Keratinocyte (primary cell): ENCODE measurements around the gene PRKD1. TPM values are rescaled to one million over a fixed set of nuclear protein-coding genes. Genes with fewer than 3 reads are reported as not detected.

Experiments used
- DNase-seq: peaks from one replicate; pipeline ENCODE4 v3.0.0-alpha.2; 2011; ENCODE audit warnings: low read depth, missing footprints, low spot score
- FAIRE-seq: peaks from 2 replicates; lab custom pipeline; 2011; peaks lifted over from hg19 to GRCh38; lab: Jason Lieb, UNC
- H2AFZ ChIP-seq: 2 replicates; pipeline ENCODE4 v1.6.0; 2012; ENCODE audit warnings: low read length, control low read depth, inconsistent platforms; ENCODE audit not compliant: control insufficient read depth
- H3K27ac ChIP-seq: 2 replicates; pipeline ENCODE4 v1.5.1; 2011; ENCODE audit warnings: low read length; ENCODE audit not compliant: control insufficient read depth, insufficient read depth
- H3K27me3 ChIP-seq: 3 replicates; pipeline ENCODE4 v1.6.0; 2011; ENCODE audit warnings: low read length; ENCODE audit not compliant: control insufficient read depth, insufficient read depth; ENCODE audit errors: extremely low read depth
- H3K36me3 ChIP-seq, 2 experiments: 2 replicates in 1 of 2; 3 replicates in 1 of 2; pipeline ENCODE4 v1.5.1; 2011; ENCODE audit warnings: low read length in 2 of 2, mild to moderate bottlenecking in 1 of 2; ENCODE audit not compliant: control insufficient read depth in 2 of 2, insufficient read depth in 2 of 2; ENCODE audit errors: extremely low read depth in 1 of 2
- H3K4me1 ChIP-seq: 3 replicates; pipeline ENCODE4 v1.5.1; 2011; ENCODE audit warnings: low read length; ENCODE audit not compliant: control insufficient read depth, insufficient read depth; ENCODE audit errors: extremely low read depth
- H3K4me2 ChIP-seq: 3 replicates; pipeline ENCODE4 v1.6.0; 2011; ENCODE audit warnings: low read depth, low read length; ENCODE audit not compliant: control insufficient read depth, insufficient read depth; ENCODE audit errors: extremely low read depth
- H3K4me3 ChIP-seq, 3 experiments: fragments of 200-600 bp in 1 of 3; sonication (generic) in 1 of 3; 2 replicates in 2 of 3; 3 replicates in 1 of 3; pipeline ENCODE4 v1.5.1; 2011 to 2016; ENCODE audit warnings: low read length in 3 of 3, mild to moderate bottlenecking in 3 of 3, control low read depth in 2 of 3, inconsistent platforms in 1 of 3, low read depth in 1 of 3, mixed read lengths in 1 of 3, mixed run types in 1 of 3, moderate library complexity in 1 of 3; ENCODE audit not compliant: control insufficient read depth in 2 of 3, insufficient read depth in 2 of 3; ENCODE audit errors: extremely low read depth in 1 of 3
- H3K79me2 ChIP-seq: 2 replicates; pipeline ENCODE4 v1.6.0; 2012; ENCODE audit warnings: low read length; ENCODE audit not compliant: control insufficient read depth, insufficient read depth
- H3K9ac ChIP-seq: 3 replicates; pipeline ENCODE4 v1.6.0; 2011; ENCODE audit warnings: low read length; ENCODE audit not compliant: control insufficient read depth, insufficient read depth; ENCODE audit errors: extremely low read depth
- H3K9me1 ChIP-seq: 3 replicates; pipeline ENCODE4 v1.6.0; 2011; ENCODE audit warnings: low read length; ENCODE audit not compliant: control insufficient read depth, insufficient read depth; ENCODE audit errors: extremely low read depth
- H3K9me3 ChIP-seq: 2 replicates; pipeline ENCODE4 v1.5.1; 2012; ENCODE audit warnings: low read depth, low read length; ENCODE audit not compliant: control insufficient read depth
- H4K20me1 ChIP-seq: 3 replicates; pipeline ENCODE4 v1.6.0; 2011; ENCODE audit warnings: low read length; ENCODE audit not compliant: control insufficient read depth, insufficient read depth; ENCODE audit errors: extremely low read depth
- EZH2 ChIP-seq: IDR thresholded peaks from one replicate; pipeline ENCODE4 v1.6.1; 2012; ENCODE audit warnings: inconsistent platforms, mild to moderate bottlenecking, low read length, moderate library complexity
- dilution Hi-C: fragments of 300-500 bp; cut with MboI; formaldehyde crosslinking; loops from one replicate; pipeline ENCODE4 v1.7.0; 2020; ENCODE audit warnings: low sequenced_read_pairs; ENCODE audit not compliant: extremely low pct_ligation_motif_present
- polyA plus RNA-seq, 5 experiments: library from polyadenylated mRNA; depleted of rRNA in 3 of 5; stranded (reverse) in 3 of 5; stranded (forward) in 1 of 5; unstranded in 1 of 5; fragments of >200 nt; gene quantifications; 1 replicate in 1 of 5; 2 replicates in 3 of 5; 3 replicates in 1 of 5; pipeline versions ENCODE4 v1.2.1 to v1.2.3, GENCODE V29; 2011 to 2012; ENCODE audit warnings: missing spikeins in 2 of 5, low read depth in 1 of 5, low replicate concordance in 1 of 5
- TF ChIP-seq, protein P1 (sequence below), 3 experiments: IDR thresholded peaks in 1 of 3; conservative IDR thresholded peaks in 1 of 3; optimal IDR thresholded peaks in 1 of 3; 2 replicates in 2 of 3; 3 replicates in 1 of 3; pipeline versions ENCODE3 to v1.5.1; 2011; ENCODE audit warnings: low read length in 3 of 3, mild to moderate bottlenecking in 3 of 3, moderate library complexity in 2 of 3, control low read depth in 1 of 3, inconsistent platforms in 1 of 3; ENCODE audit not compliant: insufficient read depth in 2 of 3; ENCODE audit errors: extremely low read depth in 1 of 3

Gene PRKD1
- polyA plus RNA-seq, 1 donor (not counting 4 experiments of a cell fraction or from before 2014, with no cell fraction given), result 0.49 TPM

DNA sequence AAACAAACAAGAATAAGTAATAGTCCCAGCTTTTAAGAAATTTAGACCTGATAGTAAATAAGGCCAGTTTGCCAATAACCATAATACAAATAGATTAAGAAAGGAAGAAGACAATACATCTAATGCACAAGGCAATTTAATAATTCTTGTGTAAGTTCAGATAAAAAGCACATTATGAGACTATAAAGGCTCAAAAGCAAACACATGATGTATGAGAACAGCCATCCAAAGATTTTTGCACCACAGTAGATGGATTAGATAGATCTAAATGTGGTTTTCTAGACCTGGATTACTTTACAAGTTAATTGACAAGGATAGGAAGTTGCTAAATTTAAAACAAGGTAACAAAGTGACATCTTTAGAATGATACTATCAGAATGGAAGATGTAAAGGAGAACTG, 125.4 kb downstream of the PRKD1 start:
- Histone ChIP-seq H3K4me2 (no peak overlapping the region), H3K36me3 (no peaks in the 10 kb centered on the region), H3K4me1 (no peaks in the 10 kb centered on the region), H3K79me2 (no peaks in the 10 kb centered on the region), H3K4me3 (no peak overlapping the region), H3K27me3 (no peaks in the 10 kb centered on the region), H4K20me1 (no peaks in the 10 kb centered on the region), H3K9ac (no peak overlapping the region), H2AFZ (no peak overlapping the region), H3K9me3 (no peaks in the 10 kb centered on the region), H3K9me1 (no peaks in the 10 kb centered on the region), H3K27ac (no peak overlapping the region)
- FAIRE-seq (no peak), DNase-seq (no peak)
- TF ChIP-seq, protein P1, sequence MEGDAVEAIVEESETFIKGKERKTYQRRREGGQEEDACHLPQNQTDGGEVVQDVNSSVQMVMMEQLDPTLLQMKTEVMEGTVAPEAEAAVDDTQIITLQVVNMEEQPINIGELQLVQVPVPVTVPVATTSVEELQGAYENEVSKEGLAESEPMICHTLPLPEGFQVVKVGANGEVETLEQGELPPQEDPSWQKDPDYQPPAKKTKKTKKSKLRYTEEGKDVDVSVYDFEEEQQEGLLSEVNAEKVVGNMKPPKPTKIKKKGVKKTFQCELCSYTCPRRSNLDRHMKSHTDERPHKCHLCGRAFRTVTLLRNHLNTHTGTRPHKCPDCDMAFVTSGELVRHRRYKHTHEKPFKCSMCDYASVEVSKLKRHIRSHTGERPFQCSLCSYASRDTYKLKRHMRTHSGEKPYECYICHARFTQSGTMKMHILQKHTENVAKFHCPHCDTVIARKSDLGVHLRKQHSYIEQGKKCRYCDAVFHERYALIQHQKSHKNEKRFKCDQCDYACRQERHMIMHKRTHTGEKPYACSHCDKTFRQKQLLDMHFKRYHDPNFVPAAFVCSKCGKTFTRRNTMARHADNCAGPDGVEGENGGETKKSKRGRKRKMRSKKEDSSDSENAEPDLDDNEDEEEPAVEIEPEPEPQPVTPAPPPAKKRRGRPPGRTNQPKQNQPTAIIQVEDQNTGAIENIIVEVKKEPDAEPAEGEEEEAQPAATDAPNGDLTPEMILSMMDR (optimal IDR thresholded peaks at IDR 0.05 in 1 of 3, IDR thresholded peaks at IDR 0.05 in 1 of 3, conservative IDR thresholded peaks at IDR 0.05 in 1 of 3; ENCODE audit: extremely low read depth in 1 of 3, insufficient read depth in 2 of 3, low read length in 3 of 3), result no peak
- no peak for TF ChIP-seq EZH2
- dilution Hi-C loops, result no loop called here

DNA sequence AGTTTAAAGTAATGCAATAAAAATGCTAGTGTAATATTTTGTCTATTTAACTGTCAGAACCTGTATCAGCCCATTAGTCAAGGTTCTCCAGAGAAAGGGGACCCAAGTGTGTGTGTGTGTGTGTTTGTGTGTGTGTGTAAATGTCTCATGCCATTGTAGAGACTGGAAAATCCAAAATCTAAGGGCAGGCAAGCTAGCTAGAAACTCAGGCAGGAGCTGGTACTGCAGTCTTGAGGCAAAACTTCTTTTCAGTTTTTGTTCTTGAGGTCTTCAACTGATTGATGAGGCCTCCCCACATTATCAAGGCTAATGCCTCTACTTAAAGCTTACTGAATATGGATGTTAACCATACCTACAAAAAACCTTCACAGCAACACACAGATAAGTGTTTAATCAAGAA, 126.7 kb downstream of the PRKD1 start:
- Histone ChIP-seq H3K27ac (no peak overlapping the region), H3K4me1 (no peaks in the 10 kb centered on the region), H3K9me1 (no peaks in the 10 kb centered on the region), H3K27me3 (no peaks in the 10 kb centered on the region), H3K79me2 (no peaks in the 10 kb centered on the region), H3K9ac (no peak overlapping the region), H4K20me1 (no peaks in the 10 kb centered on the region), H3K36me3 (no peaks in the 10 kb centered on the region), H3K9me3 (no peaks in the 10 kb centered on the region), H3K4me3 (no peak overlapping the region), H2AFZ (no peak overlapping the region), H3K4me2 (no peak overlapping the region)
- FAIRE-seq, result no peak
- TF ChIP-seq EZH2, result no peak
- TF ChIP-seq, protein P1 (optimal IDR thresholded peaks at IDR 0.05 in 1 of 3, IDR thresholded peaks at IDR 0.05 in 1 of 3, conservative IDR thresholded peaks at IDR 0.05 in 1 of 3; ENCODE audit: extremely low read depth in 1 of 3, insufficient read depth in 2 of 3, low read length in 3 of 3), result peak in 1 of 3 experiments; percentile 3
- no peak for DNase-seq
- dilution Hi-C loops, result no loop called here
